Colonic mucosa (tissue), 4 donors: ENCODE measurements around the gene NOC2L. TPM values are rescaled to one million over a fixed set of nuclear protein-coding genes. Genes with fewer than 3 reads are reported as not detected.

Experiments used
- DNase-seq: peaks from one replicate; pipeline ENCODE4 v3.0.0-alpha.2; 2020
- H3K27ac ChIP-seq: fragments of 200-600 bp; one replicate; pipeline ENCODE4 v1.8.0; 2021
- H3K27me3 ChIP-seq: fragments of 200-600 bp; one replicate; pipeline ENCODE4 v1.8.0; 2021
- H3K36me3 ChIP-seq: fragments of 200-600 bp; one replicate; pipeline ENCODE4 v1.8.0; 2021
- H3K4me1 ChIP-seq: fragments of 200-600 bp; one replicate; pipeline ENCODE4 v1.8.0; 2021; ENCODE audit warnings: mild to moderate bottlenecking
- H3K4me3 ChIP-seq: fragments of 200-600 bp; one replicate; pipeline ENCODE4 v1.8.0; 2021
- H3K9ac ChIP-seq, 2 donors: one replicate each; pipeline ENCODE4 v1.7.0; 2013; ENCODE audit warnings: control low read depth in 2 of 2, low read depth in 2 of 2, low read length in 2 of 2
- H3K9me3 ChIP-seq: fragments of 200-600 bp; one replicate; pipeline ENCODE4 v1.8.0; 2021
- intact Hi-C: fragments of 100-400 bp; cut with DNase I; formaldehyde crosslinking; loops from one replicate; pipeline ENCODE4 v1.14.1; 2022
- total RNA-seq, 2 donors: library from RNA; stranded (reverse); fragmentation: NEBNext Ultra II Directional in 1 of 2; extraction: Animal tissue kit (Norgen Biotek cat#: 25700) in 1 of 2; gene quantifications; one replicate each; pipeline ENCODE4 v1.2.1, GENCODE V29; 2021
- TF ChIP-seq, protein P1 (sequence below): fragments of 200-600 bp; IDR thresholded peaks from one replicate; pipeline ENCODE4 v1.8.0; 2022; ENCODE audit warnings: antibody characterized with exemption, mild to moderate bottlenecking
- donor health status: healthy.
- donor health status: DM: no; HTN: no; CAD: no.
- donor health status: DM: no; HTN: no; CAD: no.

The NOC2L gene
- total RNA-seq, 2 donors from 2014 or later = 46.9 to 127 TPM

DNA sequence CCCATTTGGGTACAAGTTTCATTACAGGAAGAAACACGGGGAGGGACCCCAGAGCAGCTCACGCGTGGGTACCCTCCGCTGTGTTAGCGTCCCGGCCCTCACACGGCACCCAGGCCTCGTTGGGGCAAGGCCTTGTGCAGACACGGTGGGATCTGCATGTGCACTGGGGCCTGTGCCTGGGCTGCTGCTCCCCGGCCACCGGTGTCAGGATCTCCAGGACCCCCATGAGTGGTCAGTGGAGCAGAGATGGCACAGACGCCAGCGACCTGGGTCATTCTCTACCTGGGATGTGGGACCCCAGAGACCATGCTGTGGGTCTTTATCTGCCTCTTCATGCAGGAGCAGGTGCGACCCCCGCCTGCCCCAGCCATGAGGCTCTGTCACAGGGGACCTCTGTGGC is 40.7 kb downstream of the NOC2L start:
- no peak overlapping the region for H3K4me3 ChIP-seq
- no peak overlapping the region for H3K9ac ChIP-seq
- peaks cover 77% of the 10 kb centered on the region for H3K27me3 ChIP-seq
- intact Hi-C loops = no loop called here
- no peak overlapping the region for H3K27ac ChIP-seq
- H3K36me3 ChIP-seq = no peaks in the 10 kb centered on the region
- TF ChIP-seq, protein P1, sequence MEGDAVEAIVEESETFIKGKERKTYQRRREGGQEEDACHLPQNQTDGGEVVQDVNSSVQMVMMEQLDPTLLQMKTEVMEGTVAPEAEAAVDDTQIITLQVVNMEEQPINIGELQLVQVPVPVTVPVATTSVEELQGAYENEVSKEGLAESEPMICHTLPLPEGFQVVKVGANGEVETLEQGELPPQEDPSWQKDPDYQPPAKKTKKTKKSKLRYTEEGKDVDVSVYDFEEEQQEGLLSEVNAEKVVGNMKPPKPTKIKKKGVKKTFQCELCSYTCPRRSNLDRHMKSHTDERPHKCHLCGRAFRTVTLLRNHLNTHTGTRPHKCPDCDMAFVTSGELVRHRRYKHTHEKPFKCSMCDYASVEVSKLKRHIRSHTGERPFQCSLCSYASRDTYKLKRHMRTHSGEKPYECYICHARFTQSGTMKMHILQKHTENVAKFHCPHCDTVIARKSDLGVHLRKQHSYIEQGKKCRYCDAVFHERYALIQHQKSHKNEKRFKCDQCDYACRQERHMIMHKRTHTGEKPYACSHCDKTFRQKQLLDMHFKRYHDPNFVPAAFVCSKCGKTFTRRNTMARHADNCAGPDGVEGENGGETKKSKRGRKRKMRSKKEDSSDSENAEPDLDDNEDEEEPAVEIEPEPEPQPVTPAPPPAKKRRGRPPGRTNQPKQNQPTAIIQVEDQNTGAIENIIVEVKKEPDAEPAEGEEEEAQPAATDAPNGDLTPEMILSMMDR = no peak
- DNase-seq = no peak
- no peaks in the 10 kb centered on the region for H3K9me3 ChIP-seq
- peaks cover 16% of the 10 kb centered on the region for H3K4me1 ChIP-seq

DNA sequence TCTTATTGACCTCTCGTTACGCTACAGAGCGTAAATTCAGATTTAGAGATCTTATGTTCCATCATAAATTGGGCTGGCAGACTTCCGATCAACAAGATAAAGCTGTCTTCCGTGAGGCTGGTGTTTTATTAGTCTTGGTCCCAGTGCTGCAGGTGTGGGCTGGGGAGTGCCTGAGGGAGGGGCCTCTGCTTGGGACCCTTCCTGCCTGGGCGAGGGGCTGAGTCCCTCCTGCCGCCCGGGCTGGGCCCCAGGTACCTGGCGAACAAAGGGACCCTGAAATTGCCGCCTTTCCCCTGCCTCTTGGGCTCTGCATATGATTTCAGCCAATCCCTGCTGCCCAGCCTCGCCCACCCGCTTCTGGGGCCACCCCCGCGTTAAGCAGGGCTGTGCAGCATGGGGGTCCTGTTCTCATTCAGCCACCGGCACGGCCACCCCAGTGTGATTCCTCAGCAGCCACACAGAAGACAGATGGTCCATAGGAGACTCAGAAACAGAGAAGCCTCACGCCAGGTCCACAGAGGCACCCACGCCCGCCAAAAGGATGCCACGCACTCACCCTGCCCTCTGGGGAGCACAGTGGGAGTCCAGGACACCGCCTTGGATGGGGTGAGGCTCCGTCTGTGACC is 41.5 kb downstream of the NOC2L start:
- Histone ChIP-seq H3K9ac (no peak overlapping the region), H3K27me3 (peaks cover 69% of the 10 kb centered on the region), H3K27ac (no peak overlapping the region), H3K36me3 (no peaks in the 10 kb centered on the region), H3K4me3 (no peak overlapping the region), H3K9me3 (no peaks in the 10 kb centered on the region), H3K4me1 (peaks cover 11% of the 10 kb centered on the region)
- TF ChIP-seq, protein P1 = no peak
- intact Hi-C loops = no loop called here
- DNase-seq = no peak

DNA sequence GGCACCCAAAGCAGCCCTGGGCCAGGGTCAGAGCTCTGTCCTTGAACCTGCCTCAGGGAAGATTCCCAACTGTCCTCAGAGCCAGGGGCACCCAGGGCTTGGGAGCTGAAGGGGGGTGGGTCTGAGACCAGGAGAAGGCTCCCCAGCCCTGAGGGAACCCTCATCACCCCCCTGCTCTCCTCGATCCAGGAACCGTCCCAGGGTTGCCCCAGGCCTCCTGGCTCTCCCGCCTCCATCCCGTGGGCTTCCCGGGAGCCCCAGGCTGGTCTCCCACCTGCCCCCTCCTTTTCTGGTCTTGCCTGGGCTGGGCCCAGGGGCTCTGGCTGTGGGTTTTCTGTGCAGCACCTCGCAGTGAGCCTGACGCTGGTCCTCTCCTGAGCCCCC is 42.0 kb downstream of the NOC2L start:
- intact Hi-C loops = no loop called here
- Histone ChIP-seq H3K27me3 (peaks cover 64% of the 10 kb centered on the region), H3K9me3 (no peaks in the 10 kb centered on the region), H3K9ac (no peak overlapping the region), H3K36me3 (no peaks in the 10 kb centered on the region), H3K4me1 (peaks cover 11% of the 10 kb centered on the region), H3K27ac (no peak overlapping the region), H3K4me3 (no peak overlapping the region)
- TF ChIP-seq, protein P1 = no peak
- no peak for DNase-seq

DNA sequence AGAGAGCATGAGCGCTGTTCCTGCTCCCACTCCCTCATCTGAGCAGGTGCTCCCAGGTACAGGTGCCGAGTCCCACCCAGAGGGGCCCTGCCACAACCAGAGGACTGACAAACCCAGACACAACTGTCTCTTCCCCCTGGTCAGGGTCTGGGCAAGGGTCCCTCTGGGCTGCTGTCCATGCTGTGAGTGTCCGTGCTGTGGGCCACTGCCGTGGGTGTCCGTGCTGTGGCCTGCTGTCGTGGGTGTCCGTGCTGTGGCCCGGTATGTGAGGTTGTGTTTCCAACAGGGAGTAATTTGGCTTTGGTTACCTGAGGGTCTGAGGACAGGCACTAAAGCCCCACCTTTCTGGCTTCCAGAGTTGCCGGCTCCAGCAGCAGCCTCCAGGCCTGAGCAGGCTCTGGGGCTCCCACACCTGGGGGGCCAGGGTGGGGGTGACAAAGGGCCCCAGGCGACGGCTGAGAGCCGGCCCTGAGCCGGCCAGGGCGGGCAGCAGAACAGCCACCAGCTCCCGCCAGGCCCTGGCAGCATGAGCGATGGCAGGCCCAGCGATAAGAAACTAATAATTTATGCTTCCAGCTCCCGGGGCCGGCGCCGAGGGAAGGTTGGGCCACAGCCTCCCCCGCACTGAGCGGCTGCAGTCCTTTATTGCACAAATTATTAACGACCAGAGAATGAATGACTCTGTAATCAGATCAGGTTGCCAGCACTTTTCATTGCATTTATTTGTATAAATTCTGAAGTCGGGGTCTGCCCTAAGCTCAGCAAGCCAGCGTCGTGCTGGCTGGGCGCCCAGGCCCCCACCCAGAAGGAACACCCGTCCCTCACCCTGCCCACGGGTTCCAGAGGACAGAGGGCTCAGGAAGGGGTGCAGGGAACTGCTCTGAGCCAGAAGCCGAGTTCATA is 42.6 kb downstream of the NOC2L start:
- H3K4me1 ChIP-seq = peaks cover 11% of the 10 kb centered on the region
- no peak overlapping the region for H3K27ac ChIP-seq
- intact Hi-C loops = no loop called here
- H3K36me3 ChIP-seq = no peaks in the 10 kb centered on the region
- H3K4me3 ChIP-seq = no peak overlapping the region
- H3K27me3 ChIP-seq = peaks cover 63% of the 10 kb centered on the region
- H3K9ac ChIP-seq = no peak overlapping the region
- H3K9me3 ChIP-seq = no peaks in the 10 kb centered on the region
- no peak for DNase-seq
- TF ChIP-seq, protein P1 = no peak

DNA sequence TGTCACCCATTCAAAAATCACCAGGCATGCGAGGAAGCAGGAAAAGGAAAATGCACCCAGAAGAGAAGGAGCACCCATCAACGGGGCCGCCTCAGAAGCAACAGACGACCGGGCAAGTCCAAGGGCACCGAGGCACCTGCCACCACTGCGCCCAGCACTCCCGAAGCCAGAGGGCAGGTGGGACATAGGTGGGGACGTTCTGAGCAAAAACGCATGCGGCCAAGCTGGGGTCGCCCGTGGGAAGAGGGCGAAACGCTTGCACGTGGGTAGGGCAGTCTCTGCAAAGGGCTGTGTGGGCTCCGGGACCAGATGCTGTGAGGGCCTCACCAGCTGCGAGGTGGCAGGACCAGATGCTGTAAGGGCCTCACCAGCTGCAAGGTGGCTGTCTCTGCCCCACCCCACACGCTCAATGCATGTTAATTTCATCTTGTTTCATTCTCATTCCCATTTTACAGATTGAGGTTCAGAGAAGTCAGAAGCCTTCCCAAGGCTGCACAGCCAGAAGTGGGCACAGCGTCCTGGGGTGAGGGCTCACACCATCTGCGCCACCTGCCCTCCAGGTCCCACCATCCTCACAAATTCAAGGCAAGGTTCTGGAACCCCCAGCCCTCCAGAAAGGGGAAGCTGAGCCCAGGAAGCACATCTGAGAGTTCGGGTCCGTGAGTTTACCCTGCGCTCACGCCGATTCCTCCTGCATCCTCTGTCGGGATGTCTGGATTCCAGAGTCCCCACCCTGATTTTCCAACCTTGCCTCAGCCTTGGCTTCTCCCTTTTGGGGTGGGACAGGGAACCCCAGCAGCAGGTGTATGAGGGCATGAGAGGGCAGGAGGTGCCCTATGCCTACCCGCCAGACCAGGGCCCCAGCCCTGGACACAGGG is 43.5 kb downstream of the NOC2L start:
- H3K4me1 ChIP-seq = peaks cover 3% of the 10 kb centered on the region
- peaks cover 64% of the 10 kb centered on the region for H3K27me3 ChIP-seq

More for the DNA sequence above, 43.5 kb downstream of the NOC2L start:
- Histone ChIP-seq H3K9ac (no peak overlapping the region), H3K27ac (no peak overlapping the region), H3K9me3 (no peaks in the 10 kb centered on the region), H3K4me3 (no peak overlapping the region), H3K36me3 (no peaks in the 10 kb centered on the region)
- intact Hi-C loops = no loop called here
- TF ChIP-seq, protein P1 = no peak
- no peak for DNase-seq
